ENCODE results near the gene GTF2IRD1.

DNA sequence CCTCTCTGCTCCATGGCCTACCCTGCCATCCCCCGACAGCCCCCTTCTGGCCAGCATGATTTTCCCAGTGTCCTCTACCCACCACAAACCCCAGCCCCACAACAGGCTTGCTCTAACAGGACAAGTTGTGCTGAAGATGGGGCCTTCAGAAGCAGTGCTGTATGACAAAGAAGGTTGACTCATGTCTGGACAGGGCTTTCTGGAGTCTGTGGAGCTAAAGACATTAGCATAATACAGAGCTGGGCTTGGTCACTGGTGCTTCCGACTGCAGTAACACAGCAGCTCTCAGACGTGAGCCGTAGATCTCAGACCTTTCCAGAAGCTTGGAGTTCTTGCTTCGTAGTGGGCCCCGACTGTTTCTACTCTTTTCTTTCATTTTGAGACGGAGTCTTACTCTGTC lies 100.5 kb downstream of the GTF2IRD1 start:
- TF ChIP-seq MEF2A (IDR thresholded peaks at IDR 0.05; ENCODE audit: borderline replicate concordance, low read depth): no peak
- TF ChIP-seq CTCF (IDR thresholded peaks at IDR 0.05): no peak
- TF ChIP-seq SMC3 (IDR thresholded peaks at IDR 0.05; ENCODE audit: low read depth, low read length): no peak
- no peak for TF ChIP-seq TCF12 (IDR thresholded peaks at IDR 0.05)
